Omental fat pad (tissue), 4 donors: ENCODE results near the gene BTBD16. TPM values are rescaled to one million over a fixed set of nuclear protein-coding genes. Genes with fewer than 3 reads are reported as not detected.

Experiments used
- ATAC-seq: fragments of 150-250 bp; one replicate; pipeline ENCODE4 v1.9.1; 2016; ENCODE audit warnings: mild to moderate bottlenecking, moderate library complexity; ENCODE audit not compliant: low FRiP score
- DNase-seq: peaks from one replicate; pipeline ENCODE4 v3.0.0-alpha.2; 2019; ENCODE audit warnings: low spot score
- total RNA-seq, 4 donors: library from RNA; depleted of rRNA; stranded (reverse); fragments of >200 nt; gene quantifications; one replicate each; pipeline ENCODE4 v1.1.0, GENCODE V29; 2016
- TF ChIP-seq, protein P1 (sequence below), 3 donors: fragments of 450-650 bp; IDR thresholded peaks; one replicate each; pipeline ENCODE4 v1.5.1; 2016 to 2017; ENCODE audit warnings: antibody characterized with exemption in 3 of 3, mild to moderate bottlenecking in 3 of 3, moderate library complexity in 2 of 3

The BTBD16 gene
- total RNA-seq, 4 donors from 2014 or later, result 0.37 TPM; not detected in 3

DNA sequence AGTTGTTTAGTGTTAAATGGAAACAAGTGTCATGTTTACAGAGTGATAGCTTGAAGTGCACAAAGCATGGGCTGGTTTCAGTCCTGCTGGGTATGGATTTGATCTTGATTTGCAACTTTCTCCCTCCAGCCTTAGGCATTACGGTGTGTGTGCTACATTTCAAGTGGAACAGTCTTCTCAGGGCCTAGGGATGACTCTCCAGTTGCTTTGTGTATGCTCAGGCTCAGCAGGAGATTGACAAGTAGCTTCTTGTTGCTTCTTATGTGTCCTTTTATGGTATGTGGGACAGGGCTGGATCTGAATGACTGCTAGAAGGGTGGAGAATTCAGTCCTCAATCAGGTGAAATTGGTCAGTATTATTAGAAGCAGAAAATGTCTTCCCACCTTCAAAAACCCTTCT, 52.1 kb downstream of the BTBD16 start:
- DNase-seq, result no peak

DNA sequence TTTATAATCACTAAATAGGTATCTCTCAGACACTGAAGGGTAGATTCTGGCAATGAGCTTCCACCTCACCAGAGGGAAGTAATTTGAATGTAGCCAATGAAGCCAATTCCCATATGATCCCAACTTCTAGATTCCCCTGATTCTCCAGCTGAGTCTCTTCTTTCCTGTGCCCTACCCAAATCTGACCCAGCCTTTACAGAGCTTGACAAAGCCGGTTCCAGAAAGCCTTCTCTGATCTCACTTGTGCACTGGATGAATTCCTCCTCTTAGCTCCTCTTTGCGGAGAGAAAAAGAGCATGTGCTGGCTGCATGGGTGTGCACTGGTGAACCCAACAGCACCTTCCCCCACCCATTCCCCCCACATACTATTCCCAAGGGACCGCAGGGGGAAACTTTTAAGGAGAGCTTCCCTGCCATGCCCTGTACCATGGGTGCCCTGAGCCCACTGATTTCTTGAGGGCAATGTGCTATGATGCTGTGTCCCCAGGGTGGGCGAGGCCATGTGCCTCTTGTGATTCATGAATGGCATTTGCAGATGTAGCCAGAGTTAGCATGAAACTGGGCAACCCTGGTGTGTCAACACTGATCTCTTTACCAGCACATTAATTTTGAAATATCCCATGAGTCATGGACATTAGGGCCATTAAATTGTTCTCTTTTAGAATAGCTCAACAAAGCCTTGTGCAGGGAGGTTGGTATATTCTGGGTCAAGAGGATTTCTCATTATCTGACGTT, 53.0 kb downstream of the BTBD16 start:
- DNase-seq, result no peak
- ATAC-seq, result peak; percentile 80
- TF ChIP-seq, protein P1, sequence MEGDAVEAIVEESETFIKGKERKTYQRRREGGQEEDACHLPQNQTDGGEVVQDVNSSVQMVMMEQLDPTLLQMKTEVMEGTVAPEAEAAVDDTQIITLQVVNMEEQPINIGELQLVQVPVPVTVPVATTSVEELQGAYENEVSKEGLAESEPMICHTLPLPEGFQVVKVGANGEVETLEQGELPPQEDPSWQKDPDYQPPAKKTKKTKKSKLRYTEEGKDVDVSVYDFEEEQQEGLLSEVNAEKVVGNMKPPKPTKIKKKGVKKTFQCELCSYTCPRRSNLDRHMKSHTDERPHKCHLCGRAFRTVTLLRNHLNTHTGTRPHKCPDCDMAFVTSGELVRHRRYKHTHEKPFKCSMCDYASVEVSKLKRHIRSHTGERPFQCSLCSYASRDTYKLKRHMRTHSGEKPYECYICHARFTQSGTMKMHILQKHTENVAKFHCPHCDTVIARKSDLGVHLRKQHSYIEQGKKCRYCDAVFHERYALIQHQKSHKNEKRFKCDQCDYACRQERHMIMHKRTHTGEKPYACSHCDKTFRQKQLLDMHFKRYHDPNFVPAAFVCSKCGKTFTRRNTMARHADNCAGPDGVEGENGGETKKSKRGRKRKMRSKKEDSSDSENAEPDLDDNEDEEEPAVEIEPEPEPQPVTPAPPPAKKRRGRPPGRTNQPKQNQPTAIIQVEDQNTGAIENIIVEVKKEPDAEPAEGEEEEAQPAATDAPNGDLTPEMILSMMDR (IDR thresholded peaks at IDR 0.05), result no peak

More for the DNA sequence above, 52.1 kb downstream of the BTBD16 start:
- TF ChIP-seq, protein P1 (IDR thresholded peaks at IDR 0.05), result no peak
- no peak for ATAC-seq

DNA sequence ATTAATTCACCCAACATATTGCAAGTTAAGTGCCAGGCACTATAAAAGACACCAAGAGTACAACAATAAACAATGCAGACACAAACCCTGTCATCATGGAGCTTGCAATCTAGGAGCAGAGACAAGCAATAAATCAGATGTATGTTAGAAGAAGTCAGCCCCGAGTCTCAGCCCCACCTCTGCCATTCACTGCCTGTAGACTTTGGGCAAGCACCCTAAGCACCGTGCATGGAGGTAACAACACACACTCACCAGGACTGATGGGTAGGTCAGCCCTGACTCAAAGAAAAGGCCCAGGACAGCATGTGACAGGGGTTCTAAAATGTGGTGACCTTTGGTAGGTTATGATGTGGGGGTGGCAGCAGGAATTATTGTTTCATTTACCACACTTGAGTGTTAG, 54.1 kb downstream of the BTBD16 start:
- TF ChIP-seq, protein P1 (IDR thresholded peaks at IDR 0.05), result no peak
- DNase-seq, result no peak
- ATAC-seq, result no peak

DNA sequence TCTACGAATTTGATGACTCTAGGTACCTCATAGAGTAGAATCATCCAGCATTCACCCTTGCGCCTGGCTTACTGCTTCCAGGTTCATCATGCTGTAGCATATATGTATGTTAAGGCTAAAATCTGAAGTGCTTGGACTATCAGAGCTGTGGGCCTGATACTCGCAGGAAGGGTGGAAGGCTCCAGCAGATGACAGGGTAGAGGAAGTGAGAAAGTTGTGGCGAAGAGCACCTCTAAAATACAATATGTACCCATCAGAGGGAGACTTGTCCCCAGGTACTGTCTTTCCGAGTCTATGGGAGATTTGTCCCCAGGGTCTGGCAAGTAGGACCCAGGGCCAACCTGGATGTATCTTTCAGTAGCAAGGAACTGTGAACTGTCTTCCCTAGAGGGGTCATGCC, 55.3 kb downstream of the BTBD16 start:
- no peak for DNase-seq
- TF ChIP-seq, protein P1 (IDR thresholded peaks at IDR 0.05), result no peak
- ATAC-seq, result no peak

DNA sequence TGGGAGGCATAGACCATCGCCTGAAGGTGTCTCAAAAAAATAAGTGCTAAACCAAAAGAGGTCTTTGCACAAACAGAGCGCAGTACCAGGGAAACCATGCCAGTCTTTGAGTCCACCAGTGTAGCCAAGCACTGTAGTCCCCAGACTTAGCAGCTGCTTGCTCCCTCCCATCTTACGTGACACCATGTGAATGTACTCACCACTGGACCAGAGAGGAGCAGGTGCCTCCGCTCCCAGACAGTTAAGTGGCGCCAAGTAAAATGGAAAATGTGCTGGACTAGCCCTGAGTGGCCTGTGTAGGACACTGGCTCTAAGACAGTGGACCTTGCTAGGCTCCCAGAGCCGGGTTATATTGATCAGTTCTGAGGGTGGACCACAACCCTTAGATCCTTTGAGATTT, 55.7 kb downstream of the BTBD16 start:
- ATAC-seq (no peak), DNase-seq (no peak)
- TF ChIP-seq, protein P1 (IDR thresholded peaks at IDR 0.05), result no peak

DNA sequence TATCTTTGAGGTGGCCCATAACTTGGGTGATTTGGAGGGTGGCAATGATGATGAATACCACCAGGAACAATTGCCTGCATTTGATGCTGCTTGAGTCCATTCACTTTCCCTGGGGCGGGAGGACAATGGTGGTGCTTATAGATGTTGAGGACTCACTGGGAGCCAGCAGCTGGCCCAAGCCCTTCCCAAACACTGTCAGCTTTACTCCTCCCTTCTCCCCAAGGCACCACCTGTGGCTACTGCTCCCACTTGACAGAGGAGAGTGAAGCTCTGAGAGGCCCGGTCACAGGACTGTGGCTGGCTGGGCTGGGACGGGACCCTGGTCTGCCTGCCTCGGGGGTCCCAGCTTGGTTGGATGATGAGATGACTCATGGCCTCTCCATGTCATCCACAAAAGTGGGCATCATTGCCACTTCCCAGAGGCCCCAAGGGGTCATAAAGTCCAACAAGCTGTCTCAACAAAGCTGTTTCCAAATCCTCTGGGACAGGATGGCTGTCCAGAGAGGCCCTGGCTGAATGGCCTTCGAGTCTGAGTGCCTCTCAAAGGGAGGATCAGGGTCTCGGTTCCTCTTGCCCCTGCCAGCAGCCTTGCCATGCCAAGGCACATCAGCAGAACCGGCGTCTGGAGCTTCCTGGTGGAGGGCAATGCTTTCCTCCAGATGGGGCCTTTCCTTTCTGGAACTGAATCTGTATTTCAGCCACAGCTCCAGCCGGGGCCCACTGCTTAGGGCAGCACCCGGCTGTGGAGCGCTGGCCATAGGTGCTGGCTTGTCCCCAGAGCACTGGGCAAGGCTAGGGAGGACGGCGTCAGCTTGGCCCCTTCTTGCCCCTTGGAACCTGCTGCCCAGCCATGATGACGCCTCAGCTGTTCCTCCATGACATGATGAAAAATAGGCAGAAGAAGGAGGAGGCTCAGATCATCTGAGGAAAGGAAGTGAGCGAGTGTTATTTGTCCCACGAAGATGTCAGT, 56.4 kb downstream of the BTBD16 start:
- no peak for DNase-seq
- TF ChIP-seq, protein P1 (IDR thresholded peaks at IDR 0.05), result no peak
- no peak for ATAC-seq
